ENCODE measurements around the gene GABPB1.
"Not testable (repeated sequence)": the region's sequence is repeated elsewhere in the genome, so short reads cannot be mapped to it uniquely, and the experiment has no call there.

The GABPB1 gene

DNA sequence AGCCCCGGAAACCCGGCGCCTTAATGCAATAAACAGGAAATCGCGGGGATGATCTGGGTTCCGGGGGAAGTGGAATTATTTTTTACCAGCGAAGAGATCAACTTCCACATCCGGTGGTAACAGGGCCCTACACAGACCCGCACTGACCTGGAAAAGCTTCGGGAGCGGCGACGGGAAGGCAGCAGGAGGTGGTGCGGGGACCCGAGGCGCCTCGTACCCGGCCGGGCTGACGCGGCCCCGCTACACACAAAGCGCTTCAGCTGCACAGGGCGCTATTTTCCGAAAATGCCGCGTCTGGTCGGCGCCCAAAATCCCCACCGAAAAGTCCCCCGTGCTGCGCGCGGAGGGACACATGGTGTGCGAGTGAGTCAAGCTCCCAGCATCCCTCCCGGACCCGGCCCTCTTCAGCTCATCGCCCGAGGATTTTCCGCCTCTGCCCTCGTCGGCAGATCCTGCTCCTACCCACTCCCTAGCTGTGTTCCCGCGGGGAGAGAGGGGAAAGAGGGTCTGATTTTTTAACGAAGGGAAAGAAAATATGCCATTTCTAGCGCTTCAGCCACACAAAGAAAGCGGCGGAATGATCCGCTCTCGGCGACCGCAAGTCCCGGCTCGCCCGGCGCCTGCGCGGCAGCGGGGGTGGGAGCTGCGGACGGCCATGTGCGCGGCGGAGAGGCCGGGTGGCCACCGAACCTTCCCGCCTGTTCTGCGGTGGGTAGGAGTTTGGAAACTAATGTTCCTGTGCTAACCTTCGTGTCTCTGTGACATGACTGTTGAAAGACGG lies at the start of gene GABPB1:
TSS of gene GABPB1 (minus strand) at position 361 of the 781 bp plus-strand sequence. CDS start 45,400 bp downstream, outside the sequence.
- DNase-seq (ENCODE audit: low read depth in 2 of 2) = peak; percentile 91 to 92

DNA sequence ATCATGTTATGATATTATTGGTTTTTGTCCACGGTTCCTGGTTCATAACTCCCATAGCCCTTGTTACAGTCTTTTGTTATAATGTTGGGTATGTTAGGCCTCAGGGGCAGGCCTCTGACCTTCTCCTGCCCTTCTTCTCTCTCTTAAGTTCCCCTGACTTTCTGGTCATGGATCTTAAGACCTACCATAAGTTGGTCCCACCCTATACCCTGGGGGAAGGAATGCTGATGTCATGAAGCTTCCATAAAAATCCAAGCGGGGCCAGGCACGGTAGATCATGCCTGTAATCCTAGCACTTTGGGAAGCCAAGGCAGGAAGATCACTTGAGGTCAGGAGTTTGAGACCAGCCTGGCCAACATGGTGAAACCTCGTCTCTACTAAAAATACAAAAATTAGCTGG lies 36.6 kb upstream of the GABPB1 start:
- DNase-seq (ENCODE audit: low read depth in 2 of 2) = not testable (repeated sequence)

DNA sequence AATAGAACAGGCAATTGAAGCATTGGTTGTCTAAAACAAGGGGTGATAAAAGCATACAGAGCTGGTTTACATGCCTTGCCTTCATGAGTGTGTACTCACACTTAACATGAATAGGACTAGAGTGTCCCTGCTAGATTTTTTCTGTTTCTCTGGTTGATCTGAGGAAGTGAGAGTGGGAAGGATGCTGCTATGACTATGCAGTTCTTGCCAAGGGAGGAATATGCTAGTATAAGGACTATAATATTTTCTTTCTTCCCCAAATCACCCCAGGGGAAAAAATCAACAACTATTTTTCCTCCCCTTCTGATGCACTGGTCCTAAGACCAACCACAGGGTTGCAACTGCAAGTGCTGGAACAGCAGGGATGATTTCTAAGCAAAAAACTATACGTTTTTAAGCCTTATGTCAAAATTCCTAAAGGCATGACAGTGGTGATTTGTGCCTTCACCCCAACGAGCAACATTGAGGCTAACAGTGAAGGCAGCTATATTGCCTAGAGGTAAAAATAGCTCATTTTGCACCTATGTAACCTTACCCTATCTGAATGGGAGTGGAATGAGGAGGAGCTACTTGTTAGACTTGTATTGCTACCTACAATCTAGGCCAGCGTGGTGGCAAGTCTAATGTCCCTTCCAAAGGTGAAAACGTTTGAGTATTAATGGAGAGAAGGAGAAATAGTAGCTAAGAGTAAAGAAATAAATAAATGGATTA lies 35.7 kb upstream of the GABPB1 start:
- DNase-seq (ENCODE audit: low read depth in 2 of 2) = no peak

DNA sequence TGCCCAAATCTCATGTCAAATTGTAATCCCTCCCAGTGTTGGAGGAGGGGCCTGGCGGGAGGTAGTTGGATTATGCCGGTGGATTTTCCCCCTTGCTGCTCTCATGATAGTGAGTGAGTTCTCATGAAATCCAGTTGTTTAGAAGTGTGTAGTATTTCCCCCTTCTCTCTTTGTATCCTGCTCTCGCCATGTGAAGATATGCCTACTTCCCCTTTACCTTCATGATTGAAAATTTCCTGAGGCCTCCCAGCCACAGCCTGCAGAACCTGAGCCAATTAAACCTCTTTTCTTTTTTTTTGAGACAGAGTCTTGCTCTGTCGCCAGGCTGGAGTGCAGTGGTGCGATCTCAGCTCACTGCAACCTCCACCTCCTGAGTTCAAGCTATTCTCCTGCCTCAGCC lies 27.4 kb upstream of the GABPB1 start:
- DNase-seq (ENCODE audit: low read depth in 2 of 2) = not testable (repeated sequence)

DNA sequence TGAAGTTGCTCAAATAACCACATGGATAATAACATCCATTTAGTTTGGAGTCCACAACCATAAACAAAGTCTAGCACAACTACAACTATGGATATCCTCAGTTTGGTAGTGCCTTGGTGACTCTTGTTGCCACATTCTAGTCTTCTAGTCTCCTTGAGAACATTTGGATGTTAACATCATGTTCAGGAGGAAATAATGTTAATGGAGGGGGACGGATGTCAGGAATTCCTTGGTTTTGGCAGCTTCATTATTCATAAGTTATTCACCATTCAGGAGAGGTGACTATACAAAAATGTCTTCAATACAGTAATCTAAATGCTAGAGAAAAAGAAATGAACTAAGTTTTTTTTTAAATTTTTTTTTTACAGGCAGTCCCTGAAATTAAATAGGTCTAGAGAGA lies 26.4 kb upstream of the GABPB1 start:
- no peak for DNase-seq (ENCODE audit: low read depth in 2 of 2)

DNA sequence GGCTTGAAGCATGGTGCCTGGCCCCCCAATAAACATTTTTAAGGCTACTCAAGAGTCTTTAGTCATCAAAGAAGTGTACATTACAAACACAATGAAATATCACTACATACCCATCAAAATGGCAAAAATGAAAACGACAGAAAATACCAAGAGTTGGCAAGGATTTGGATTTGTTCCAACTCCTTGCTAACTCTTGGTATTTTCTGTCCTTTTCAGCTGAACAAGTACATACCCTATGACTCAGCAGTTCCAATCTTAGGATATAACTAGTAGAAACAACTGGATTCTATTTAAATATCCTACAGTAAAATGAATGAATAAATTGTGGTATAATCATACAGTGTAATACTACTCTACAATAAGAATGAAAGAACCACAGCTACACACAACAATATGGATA lies 25.1 kb upstream of the GABPB1 start:
- no peak for DNase-seq (ENCODE audit: low read depth in 2 of 2)

DNA sequence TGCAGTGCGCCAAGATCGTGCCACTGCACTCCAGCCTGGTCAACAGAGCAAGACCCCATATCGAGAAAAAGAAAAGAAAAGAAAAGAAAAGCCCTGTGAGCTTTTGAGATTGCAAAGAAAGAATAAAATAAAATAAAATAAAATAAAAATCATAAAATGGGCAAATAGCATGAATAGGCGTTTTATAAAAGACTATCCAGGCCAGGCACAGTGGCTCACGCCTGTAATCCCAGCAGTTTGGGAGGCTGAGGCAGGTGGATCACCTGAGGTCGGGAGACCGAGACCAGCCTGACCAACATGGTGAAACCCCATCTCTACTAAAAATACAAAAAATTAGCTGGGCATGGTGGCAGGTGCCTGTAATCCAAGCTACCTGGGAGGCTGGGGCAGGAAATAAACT lies 24.4 kb upstream of the GABPB1 start:
- not testable (repeated sequence) for DNase-seq (ENCODE audit: low read depth in 2 of 2)

DNA sequence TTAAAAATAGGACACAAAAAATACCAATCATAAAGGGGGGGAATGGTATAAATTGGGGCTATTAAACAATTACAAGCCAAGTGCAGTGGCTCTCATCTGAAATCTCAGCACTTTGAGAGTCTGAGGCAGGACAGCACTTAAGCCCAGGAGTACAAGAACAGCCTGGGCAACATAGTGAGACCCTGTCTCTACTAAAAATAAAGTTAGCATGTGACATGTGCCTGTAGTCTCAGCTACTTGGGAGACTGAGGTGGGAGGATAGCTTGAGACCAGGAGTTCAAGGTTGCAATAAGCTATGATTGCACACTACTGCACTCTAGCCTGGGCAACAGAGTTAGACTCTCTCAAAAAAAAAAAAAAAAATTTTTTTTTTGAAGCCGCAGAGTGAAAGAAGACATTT lies 23.8 kb upstream of the GABPB1 start:
- no peak for DNase-seq (ENCODE audit: low read depth in 2 of 2)

DNA sequence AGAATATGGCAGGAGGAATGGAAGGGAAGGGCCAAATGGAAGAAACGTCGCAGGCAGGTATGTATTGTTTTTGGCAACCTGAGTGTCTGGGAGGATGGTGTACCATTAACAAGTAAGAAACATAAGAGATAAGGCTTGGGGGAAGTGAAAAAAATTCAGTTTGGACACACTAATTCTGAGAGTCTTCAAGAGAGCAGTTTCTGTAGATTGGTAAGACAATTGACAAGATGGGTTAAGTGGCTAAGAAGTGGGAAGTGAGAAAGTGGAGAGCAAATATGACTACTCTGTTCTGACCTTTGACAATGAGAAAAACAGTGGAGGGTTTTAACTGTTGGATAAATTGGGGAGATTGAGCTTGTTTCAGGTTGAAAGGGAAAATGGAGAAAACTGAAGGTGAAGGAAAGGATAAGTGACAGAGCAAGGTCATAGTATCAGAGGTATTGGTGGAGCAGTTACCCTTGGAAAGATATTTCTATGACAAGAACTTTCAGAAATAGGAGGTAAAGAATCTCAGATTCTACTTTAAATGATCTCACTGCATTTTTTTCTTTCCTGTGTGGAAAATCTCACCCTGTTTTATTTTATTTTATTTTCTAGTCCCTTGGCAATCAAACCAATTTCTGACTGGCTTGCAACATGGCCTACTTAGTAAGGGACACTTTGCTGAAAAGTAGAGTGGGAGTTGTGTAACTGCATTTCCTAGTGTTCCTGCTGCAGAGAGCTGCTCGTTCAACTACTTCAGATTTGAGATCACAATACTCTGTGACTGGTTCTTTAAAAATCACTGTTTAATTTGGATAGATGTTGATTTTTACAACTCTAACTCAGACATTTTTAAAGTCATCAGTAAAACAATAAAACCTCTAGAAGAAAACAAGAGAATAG lies 23.1 kb upstream of the GABPB1 start:
- DNase-seq (ENCODE audit: low read depth in 2 of 2) = no peak

DNA sequence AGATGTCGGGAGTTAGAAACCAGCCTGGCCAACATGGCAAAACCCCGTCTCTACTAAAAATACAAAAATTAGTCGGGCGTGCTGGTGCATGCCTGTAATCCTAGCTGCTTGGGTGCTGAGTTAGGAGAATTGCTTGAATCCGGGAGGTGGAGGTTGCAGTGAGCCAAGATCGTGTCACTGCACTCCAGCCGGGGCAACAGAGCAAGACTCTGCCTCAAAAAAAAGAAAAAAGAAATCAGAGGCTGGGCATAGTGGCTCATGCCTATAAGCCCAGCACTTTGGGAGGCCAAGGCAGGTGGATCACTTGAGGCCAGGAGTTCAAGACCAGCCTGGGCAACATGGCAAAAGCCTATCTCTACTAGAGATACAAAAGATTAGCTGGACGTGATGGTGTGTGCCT lies 14.6 kb upstream of the GABPB1 start:
- DNase-seq (ENCODE audit: low read depth in 2 of 2) = not testable (repeated sequence)

DNA sequence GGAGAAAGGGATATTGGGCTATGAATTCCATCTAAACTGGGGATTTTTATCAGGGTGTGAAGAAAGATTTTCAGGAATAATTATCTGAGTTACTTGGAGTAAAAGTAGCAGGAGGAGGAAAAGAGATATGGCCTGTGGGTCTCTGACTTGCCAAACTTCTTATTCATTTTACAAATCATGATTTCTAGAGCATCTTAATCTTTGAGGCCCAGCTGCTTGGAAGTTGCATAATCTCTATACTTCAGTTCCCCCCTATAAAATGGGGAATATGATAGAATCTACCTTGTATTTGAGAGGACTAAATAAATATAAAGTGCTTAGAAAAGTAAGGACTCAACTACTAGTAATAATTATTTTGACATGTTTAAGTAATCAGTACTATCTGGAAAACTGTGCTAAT lies 11.0 kb upstream of the GABPB1 start:
- no peak for DNase-seq (ENCODE audit: low read depth in 2 of 2)

DNA sequence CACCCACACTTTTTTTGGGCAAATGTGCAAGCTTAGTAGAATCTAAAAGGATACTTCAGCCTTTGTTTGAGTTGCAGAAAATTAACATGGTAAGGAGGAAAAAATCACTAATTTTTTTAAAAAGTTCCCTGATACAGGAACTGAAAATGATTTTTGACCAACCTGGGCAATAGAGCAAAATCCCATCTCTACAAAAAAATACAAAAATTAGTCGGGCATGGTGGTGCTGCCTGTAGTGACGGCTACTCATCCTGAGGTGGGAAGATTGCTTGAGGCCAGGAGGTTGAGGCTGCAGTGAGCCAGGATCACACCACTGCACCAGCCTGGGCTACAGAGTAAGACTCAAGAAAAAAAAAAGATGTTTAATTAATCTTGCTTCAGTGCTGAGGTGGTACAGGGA lies 10.6 kb upstream of the GABPB1 start:
- DNase-seq (ENCODE audit: low read depth in 2 of 2) = no peak

DNA sequence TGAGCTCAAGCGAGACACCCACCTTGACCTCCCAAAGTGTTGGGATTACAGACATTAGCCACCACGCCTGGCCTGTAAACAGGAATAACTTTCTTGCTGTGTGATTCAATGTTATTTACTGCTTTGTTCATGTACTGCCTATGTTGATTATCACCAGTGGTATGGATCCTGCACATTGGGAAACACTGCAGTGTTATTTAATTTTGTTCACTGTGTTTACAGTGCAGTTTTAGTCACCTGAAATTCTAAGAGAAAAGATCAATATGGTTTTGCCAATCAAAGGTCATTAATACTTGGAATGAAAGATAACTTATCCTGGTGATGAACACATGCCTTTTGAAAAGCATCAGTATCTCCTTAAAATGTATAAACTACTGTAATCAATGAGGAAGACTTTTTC lies 8.6 kb upstream of the GABPB1 start:
- no peak for DNase-seq (ENCODE audit: low read depth in 2 of 2)

DNA sequence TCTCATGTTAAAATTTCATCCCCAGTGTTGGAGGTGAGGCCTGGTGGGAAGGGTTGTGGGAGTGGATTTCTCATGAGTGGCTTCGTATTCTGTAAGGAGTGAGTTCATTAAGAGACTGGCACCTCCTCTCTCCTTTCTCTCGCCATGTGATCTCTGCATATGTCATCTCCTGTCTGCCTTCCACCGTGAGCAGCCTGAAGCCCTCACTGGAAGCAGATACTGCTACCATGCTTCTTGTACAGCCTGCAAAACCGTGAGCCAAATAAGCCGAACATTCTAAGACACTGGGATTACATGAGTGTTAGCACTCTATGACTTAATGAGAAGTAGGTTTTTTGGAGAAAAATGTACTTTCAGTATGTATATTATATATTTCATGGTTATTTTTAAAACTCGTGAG lies 6.8 kb upstream of the GABPB1 start:
- DNase-seq (ENCODE audit: low read depth in 2 of 2) = no peak

DNA sequence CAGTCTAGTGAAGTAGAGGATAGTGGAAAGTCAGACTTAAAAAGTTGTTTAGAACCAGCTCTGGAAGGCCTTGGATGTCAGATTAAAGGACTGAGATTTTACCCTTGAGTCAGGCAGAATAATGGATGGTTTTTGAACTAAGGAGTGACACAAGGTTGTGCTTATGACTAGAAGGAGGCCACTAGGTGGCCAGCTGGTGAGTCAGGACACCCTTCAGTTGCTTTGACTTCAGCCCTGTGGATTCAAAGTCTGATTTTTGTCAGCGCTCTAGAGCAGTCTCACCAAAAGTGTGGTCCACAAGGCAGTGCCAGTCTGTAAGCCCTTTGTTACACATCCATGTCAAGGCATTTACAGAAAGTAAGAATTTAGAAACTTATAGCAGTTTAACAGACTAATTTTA lies 3.8 kb upstream of the GABPB1 start:
- DNase-seq (ENCODE audit: low read depth in 2 of 2) = no peak

DNA sequence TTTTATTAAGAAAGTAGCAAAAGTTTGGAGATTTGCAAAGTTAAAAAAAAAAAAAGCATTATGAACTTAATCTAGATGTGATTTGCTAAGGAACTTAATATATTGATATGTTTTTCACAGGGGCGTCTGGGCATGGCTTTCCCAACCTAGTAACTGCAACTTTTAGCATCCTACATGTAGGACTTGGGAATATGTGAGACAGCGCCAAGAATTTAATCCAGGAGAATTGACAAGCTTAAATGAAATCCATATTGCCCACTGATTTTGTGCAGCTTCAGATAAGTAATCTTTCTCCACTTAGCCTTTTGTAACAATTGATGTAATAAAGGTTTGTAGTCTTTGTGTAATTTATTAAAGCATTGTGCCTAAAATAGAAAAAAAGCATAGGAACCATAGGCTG lies 982 bp upstream of the GABPB1 start:
- no peak for DNase-seq (ENCODE audit: low read depth in 2 of 2)

DNA sequence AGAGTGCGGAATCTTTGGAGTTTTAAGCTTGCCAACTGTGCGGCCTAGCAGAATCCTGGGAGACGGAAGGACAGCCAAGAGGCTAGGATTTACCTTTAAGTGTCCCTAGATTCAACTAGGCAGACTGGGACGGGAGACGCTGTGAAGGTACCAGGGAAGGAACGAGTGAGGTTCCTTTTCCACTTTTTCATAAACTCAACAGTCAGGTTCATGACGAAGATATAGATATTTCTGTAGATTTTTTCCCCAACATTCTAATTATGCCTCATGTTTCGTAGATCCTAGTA lies 564 bp upstream of the GABPB1 start:
- no peak for DNase-seq (ENCODE audit: low read depth in 2 of 2)

DNA sequence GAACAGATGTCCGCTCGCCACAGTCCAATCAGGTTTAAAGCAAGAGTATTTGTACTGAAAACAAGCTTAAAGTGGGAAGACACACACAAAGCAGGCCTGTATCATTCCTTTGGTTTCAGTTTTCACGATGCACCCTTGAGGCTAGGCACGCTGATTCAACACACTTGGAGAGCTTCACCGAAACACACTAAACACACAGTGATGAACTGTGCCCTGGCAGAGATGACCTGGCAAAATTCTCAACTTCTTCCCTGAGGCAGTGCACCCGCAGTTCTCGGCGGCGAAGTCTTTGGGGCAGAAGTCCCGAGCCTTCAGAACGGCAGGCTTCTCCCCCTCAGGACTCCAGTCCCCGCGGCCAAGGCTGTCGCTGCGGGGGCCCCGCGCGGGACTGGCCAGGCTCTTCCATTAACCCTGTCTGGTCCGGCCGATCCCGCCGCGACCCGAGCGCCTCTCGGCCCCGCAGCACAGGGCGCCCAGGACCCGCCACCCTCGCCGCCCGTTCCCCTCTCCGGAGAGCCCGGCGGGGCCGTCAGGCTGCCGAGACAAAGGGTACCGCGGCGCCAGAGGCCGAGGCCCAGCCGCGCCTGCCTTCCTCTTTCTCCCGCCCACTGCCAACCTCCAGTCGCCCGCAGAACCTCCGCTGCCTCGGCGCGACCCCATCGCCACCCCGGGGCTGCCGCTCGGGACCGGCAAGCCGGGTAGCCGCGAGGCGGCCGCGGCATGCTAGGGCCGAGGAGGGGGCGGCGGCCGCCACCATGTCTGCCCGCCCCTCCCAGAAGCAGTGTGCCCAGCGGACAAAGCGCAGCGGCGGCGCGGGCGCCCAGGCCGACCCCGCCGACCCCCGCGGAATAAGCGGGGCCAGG lies 792 bp downstream of the GABPB1 start:
- DNase-seq (ENCODE audit: low read depth in 2 of 2) = peak; percentile 70 to 72

DNA sequence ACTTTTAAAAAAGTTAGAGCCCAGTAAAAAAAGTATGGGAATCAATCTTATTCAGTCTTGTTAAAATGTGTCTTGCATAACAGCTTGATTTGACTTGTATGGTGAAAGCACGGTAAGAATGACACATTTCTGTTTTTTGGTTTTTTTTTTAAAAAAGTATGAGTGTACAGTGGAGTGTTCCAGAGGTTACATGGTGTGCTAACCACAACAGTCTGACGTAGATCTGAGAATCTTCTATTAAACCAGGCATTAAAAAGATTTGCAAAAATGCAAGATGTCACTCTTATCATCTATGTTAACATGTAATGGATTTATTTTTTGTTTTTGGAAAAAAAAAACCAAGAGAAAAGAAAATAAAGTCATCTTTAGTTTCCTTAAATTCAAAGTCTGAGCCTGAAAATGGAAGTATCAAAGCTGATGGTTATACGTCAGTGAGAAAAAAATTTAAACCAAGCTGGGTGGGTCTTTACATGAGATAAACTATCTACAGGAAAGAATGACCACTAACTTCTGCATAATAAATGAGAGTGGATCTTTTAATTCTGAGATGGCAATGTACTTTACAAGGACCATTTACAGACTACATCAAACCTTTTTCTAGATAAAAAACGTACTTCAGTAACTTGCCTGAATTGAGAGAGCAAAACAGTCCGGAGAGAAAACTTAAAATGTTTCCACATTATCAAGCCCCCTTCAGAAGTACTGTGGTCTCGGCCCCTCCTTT lies 1.6 kb downstream of the GABPB1 start:
- DNase-seq (ENCODE audit: low read depth in 2 of 2) = peak; percentile 66 to 75

DNA sequence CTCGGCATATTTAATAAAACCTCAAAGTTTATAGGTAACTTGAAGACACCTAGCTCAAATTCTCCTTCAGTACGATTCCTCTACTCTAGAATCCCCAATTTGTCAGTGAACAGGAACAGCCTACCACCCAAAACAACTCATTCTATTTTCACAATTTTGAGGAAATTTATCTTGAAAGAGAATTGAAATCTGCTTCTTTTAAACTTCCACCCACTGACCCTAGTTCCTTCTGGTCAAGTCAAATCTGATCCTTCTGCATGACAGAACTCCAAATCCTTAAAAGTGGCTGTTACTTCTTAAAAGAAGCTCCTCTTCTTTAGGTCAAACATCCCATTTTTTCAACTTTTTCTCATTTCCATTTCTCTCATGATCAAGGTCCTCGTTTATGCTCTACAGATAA lies 4.4 kb downstream of the GABPB1 start:
- no peak for DNase-seq (ENCODE audit: low read depth in 2 of 2)

DNA sequence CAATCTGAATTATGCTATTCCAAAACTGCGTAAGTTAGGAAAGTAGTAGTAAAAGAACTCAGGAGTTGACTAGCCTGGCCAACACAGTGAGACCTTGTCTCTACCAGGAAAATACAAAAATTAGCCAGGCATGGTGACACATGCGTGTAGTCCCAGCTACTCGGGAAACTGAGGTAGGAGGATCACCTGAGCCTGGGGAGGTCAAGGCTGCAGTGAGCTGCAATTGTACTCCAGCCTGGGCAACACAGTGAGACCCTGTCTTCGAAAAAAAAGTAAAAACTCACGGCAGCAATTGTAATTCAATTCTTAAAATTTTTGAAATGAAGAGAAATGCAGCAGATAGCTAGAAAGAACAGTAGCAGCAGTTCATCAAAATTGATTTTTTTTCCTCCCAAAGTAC lies 9.7 kb downstream of the GABPB1 start:
- DNase-seq (ENCODE audit: low read depth in 2 of 2) = no peak

All from fibroblast of skin of left quadriceps (primary cell).